Mesodermal cell (in vitro differentiated cells): ENCODE measurements around the gene RNF223.
"Not testable (repeated sequence)": the region's sequence is repeated elsewhere in the genome, so short reads cannot be mapped to it uniquely, and the experiment has no call there.

Experiments used
- H3K27ac ChIP-seq: 2 replicates; pipeline ENCODE4 v1.7.0; 2013; ENCODE audit warnings: mild to moderate bottlenecking, low read depth, low read length, moderate library complexity; ENCODE audit not compliant: severe bottlenecking
- H3K36me3 ChIP-seq: 2 replicates; pipeline ENCODE4 v1.7.1; 2013; ENCODE audit warnings: mild to moderate bottlenecking, low read length, moderate library complexity; ENCODE audit not compliant: control insufficient read depth, insufficient read depth
- H3K4me1 ChIP-seq: one replicate; pipeline ENCODE4 v1.7.1; 2013; ENCODE audit warnings: mild to moderate bottlenecking, low read length; ENCODE audit not compliant: insufficient read depth, control insufficient read depth, poor library complexity, severe bottlenecking
- H3K4me3 ChIP-seq: 2 replicates; pipeline ENCODE4 v1.7.0; 2013; ENCODE audit warnings: low read length, control low read depth, mild to moderate bottlenecking; ENCODE audit not compliant: insufficient read depth, poor library complexity, severe bottlenecking; ENCODE audit errors: extremely low read depth
- H3K9me3 ChIP-seq: 2 replicates; pipeline ENCODE4 v1.7.1; 2013; ENCODE audit warnings: mild to moderate bottlenecking, low read length, moderate library complexity; ENCODE audit not compliant: control insufficient read depth
- WGBS, 2 experiments: methylation state at CpG; one replicate each; pipeline ENCODE4 v1.1.5; 2013; ENCODE audit warnings: missing lambda C conversion rate in 2 of 2; ENCODE audit not compliant: insufficient coverage in 2 of 2; 5-methylcytosine and 5-hydroxymethylcytosine counted together

The RNF223 gene

GRCh38 chr1:1080122-1080757, 6.1 kb upstream of the RNF223 start:
- Histone ChIP-seq H3K9me3 (no peaks in the 10 kb centered on the region), H3K4me3 (peak overlapping the region; percentile 24), H3K36me3 (peaks cover 5% of the 10 kb centered on the region), H3K27ac (peak overlapping the region; percentile 86), H3K4me1 (peaks cover 12% of the 10 kb centered on the region)
- WGBS, 2 experiments = 0 to 1% methylated on average over 6 to 13 of the region's 23 CpGs

- Histone ChIP-seq H3K27ac (peak overlapping the region; percentile 86), H3K9me3 (no peaks in the 10 kb centered on the region), H3K36me3 (peaks cover 5% of the 10 kb centered on the region), H3K4me1 (peaks cover 12% of the 10 kb centered on the region), H3K4me3 (peak overlapping the region; percentile 24)
- 3 to 4% methylated on average over 32 to 34 of the region's 38 CpGs for WGBS, 2 experiments
These were observed 5.5 kb upstream of the RNF223 start for GRCh38 chr1:1079408-1080121.

- H3K4me3 ChIP-seq, H3K9me3 ChIP-seq, H3K27ac ChIP-seq, H3K36me3 ChIP-seq: not testable (repeated sequence)
- WGBS, 2 experiments = 60% methylated on average over 1 of the region's 21 CpGs; no CpG with 5 or more reads in 1 of the 2 experiments
- H3K4me1 ChIP-seq = peaks cover 12% of the 10 kb centered on the region
These were observed 3.3 kb upstream of the RNF223 start for GRCh38 chr1:1077396-1077795.

- Histone ChIP-seq H3K4me1 (peaks cover 6% of the 10 kb centered on the region), H3K9me3 (no peaks in the 10 kb centered on the region), H3K4me3 (no peak overlapping the region), H3K27ac (no peak overlapping the region), H3K36me3 (no peaks in the 10 kb centered on the region)
- WGBS, 2 experiments = 67 to 73% methylated on average over 13 to 18 of the region's 21 CpGs
These were observed 1.2 kb upstream of the RNF223 start for GRCh38 chr1:1075148-1075935.

GRCh38 chr1:1074631-1075147, 583 bp upstream of the RNF223 start:
- WGBS, 2 experiments = 90 to 96% methylated on average over 12 to 14 of the region's 14 CpGs
- H3K27ac ChIP-seq = no peak overlapping the region
- H3K9me3 ChIP-seq = no peaks in the 10 kb centered on the region
- H3K4me3 ChIP-seq = no peak overlapping the region
- H3K36me3 ChIP-seq = no peaks in the 10 kb centered on the region
- H3K4me1 ChIP-seq = peaks cover 1% of the 10 kb centered on the region

- peaks cover 2% of the 10 kb centered on the region for H3K4me1 ChIP-seq
- H3K4me3 ChIP-seq = no peak overlapping the region
- WGBS, 2 experiments = 85 to 88% methylated on average over 26 to 27 of the region's 28 CpGs
- no peak overlapping the region for H3K27ac ChIP-seq
- H3K36me3 ChIP-seq = no peaks in the 10 kb centered on the region
- H3K9me3 ChIP-seq = no peaks in the 10 kb centered on the region
These were observed 1.0 kb downstream of the RNF223 start for GRCh38 chr1:1072849-1073742.

GRCh38 chr1:1072299-1072848, 1.7 kb downstream of the RNF223 start:
- H3K36me3 ChIP-seq = no peaks in the 10 kb centered on the region
- no peak overlapping the region for H3K27ac ChIP-seq
- no peaks in the 10 kb centered on the region for H3K9me3 ChIP-seq
- 83 to 86% methylated on average over 18 to 21 of the region's 21 CpGs for WGBS, 2 experiments
- no peak overlapping the region for H3K4me3 ChIP-seq
- peaks cover 2% of the 10 kb centered on the region for H3K4me1 ChIP-seq

GRCh38 chr1:1071486-1072298, 2.4 kb downstream of the RNF223 start:
- no peaks in the 10 kb centered on the region for H3K9me3 ChIP-seq
- WGBS, 2 experiments = 93% methylated on average over 21 to 47 of the region's 56 CpGs
- peaks cover 2% of the 10 kb centered on the region for H3K4me1 ChIP-seq
- no peak overlapping the region for H3K4me3 ChIP-seq
- H3K27ac ChIP-seq = no peak overlapping the region
- no peaks in the 10 kb centered on the region for H3K36me3 ChIP-seq
